Activated T-helper 1 cell treated with anti-CD3 and anti-CD28 coated beads, Interleukin-12 subunit alpha, Interleukin-12 subunit beta, Interleukin-2, Interleukin-4 antibody, amounts not matched to agents 30 ng/mL and 10 ng/mL and 1 ng/mL, durations not matched to agents 14 hours and 24 hours and 36 hours (primary cell): ENCODE results near the gene L3MBTL3. TPM values are rescaled to one million over a fixed set of nuclear protein-coding genes. Genes with fewer than 3 reads are reported as not detected.

ENCODE experiments used
- DNase-seq: peaks from one replicate; pipeline ENCODE4 v3.0.0; 2021; ENCODE audit warnings: low spot score
- H3K27ac Mint-ChIP-seq: one replicate; pipeline ENCODE4 v1.8.0; 2021; ENCODE audit warnings: mild to moderate bottlenecking, mixed read lengths
- H3K27me3 Mint-ChIP-seq: one replicate; pipeline ENCODE4 v1.8.0; 2022; ENCODE audit warnings: mild to moderate bottlenecking, moderate library complexity, mixed read lengths; ENCODE audit not compliant: insufficient read depth
- H3K36me3 Mint-ChIP-seq: one replicate; pipeline ENCODE4 v1.8.0; 2021; ENCODE audit warnings: low read depth, mixed read lengths
- H3K4me1 Mint-ChIP-seq: one replicate; pipeline ENCODE4 v1.8.0; 2021; ENCODE audit warnings: low read depth, mixed read lengths
- H3K4me3 Mint-ChIP-seq: one replicate; pipeline ENCODE4 v1.8.0; 2021; ENCODE audit warnings: mild to moderate bottlenecking, moderate library complexity, mixed read lengths
- H3K9me3 Mint-ChIP-seq: one replicate; pipeline ENCODE4 v1.8.0; 2021; ENCODE audit warnings: mixed read lengths
- intact Hi-C: fragments of 100-400 bp; cut with micrococcal nuclease; formaldehyde crosslinking; loops from one replicate; pipeline ENCODE4 v1.15.1; 2024
- total RNA-seq: library from RNA; stranded (reverse); gene quantifications from 2 replicates; pipeline ENCODE4 v1.2.3, GENCODE V29; 2022

The L3MBTL3 gene
- 5.2 and 7.4 TPM in 2 replicates for total RNA-seq

DNA sequence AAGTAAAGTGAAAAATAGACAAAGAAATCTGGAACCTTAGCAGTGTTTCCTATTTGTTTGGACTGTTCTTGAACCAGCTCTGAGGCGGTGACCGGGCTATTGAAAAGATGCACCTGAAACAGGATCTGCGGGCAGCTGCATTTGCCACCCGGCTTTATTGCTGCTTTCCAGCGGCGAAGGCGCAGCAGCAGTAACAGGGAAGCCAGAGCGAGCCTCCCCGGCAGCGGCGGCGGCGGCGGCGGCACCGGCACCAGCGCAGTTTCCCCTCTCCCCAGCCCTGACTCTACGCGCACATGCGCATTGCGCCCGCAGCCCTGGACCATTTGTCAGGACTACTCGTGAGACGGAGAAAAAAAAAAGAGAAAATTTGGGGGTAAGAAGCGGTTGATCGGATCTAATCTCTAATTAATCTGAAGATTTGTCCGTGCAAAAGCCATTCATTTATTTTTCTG is at the start of gene L3MBTL3:
Gene L3MBTL3 (plus strand): TSS at position 290 of the 452 bp plus-strand sequence. CDS start 24,119 bp downstream, outside the sequence.
- intact Hi-C loops: loop anchor here (1.0 to 5.0 kb wide), 6 partner anchors 9 to 1362 kb away; no protein-coding TSS in a partner anchor

DNA sequence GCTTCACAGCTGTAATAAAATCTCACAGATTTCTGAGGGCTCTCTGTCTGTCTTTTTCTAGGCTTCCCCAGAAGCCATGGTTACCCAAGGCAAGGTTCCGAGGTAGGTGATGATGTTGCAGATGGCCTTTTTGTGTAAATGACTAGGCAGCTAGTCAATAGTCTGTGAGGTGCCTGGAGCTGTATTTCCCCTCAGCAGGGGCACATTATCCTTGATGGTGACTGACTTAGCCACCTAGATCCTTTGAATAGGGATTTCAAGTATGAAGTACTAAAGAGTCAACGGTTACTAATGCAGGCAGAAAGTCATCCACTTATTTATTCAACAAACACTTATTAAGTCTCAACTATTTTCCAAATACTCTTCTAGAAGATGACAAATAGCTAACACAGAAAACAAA is 49.3 kb upstream of the L3MBTL3 start:
- H3K4me1 Mint-ChIP-seq: no peaks in the 10 kb centered on the region
- H3K27me3 Mint-ChIP-seq: peaks cover 11% of the 10 kb centered on the region
- H3K9me3 Mint-ChIP-seq: no peaks in the 10 kb centered on the region
- no peak overlapping the region for H3K27ac Mint-ChIP-seq
- no peak overlapping the region for H3K4me3 Mint-ChIP-seq
- H3K36me3 Mint-ChIP-seq: no peaks in the 10 kb centered on the region
- no peak for DNase-seq
- intact Hi-C loops: no loop called here

More for the DNA sequence above, at the start of gene L3MBTL3:
- H3K9me3 Mint-ChIP-seq: no peaks in the 10 kb centered on the region
- DNase-seq: peak; percentile 82
- peaks cover 11% of the 10 kb centered on the region for H3K36me3 Mint-ChIP-seq
- peaks cover 30% of the 10 kb centered on the region for H3K4me1 Mint-ChIP-seq
- peak within 1 kb of the TSS; percentile 100 for H3K4me3 Mint-ChIP-seq
- peak within 1 kb of the TSS; percentile 98 for H3K27ac Mint-ChIP-seq
- peaks cover 34% of the 10 kb centered on the region for H3K27me3 Mint-ChIP-seq

DNA sequence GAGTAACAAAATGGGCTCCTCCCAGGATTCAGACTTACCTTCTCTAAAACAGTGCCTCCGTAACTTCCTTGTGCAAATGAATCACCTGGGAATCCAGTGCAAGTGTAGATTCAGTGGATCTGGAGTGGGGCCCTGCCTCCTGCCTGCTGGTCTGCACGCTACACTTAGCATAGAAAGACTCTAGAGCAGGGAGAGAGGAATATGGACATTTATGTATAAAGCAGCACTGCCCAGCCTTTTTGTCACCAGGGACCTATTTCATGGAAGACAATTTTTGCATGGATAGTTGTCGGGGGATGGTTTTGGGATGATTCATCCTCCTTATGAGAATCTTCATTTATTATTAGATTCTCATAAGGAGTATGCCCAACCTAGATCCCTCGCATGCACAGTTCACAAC is 42.3 kb upstream of the L3MBTL3 start:
- H3K36me3 Mint-ChIP-seq: peaks cover 2% of the 10 kb centered on the region
- intact Hi-C loops: no loop called here
- H3K27ac Mint-ChIP-seq: no peak overlapping the region
- peaks cover 13% of the 10 kb centered on the region for H3K9me3 Mint-ChIP-seq
- no peaks in the 10 kb centered on the region for H3K4me1 Mint-ChIP-seq
- H3K27me3 Mint-ChIP-seq: peaks cover 3% of the 10 kb centered on the region
- DNase-seq: no peak
- no peak overlapping the region for H3K4me3 Mint-ChIP-seq

DNA sequence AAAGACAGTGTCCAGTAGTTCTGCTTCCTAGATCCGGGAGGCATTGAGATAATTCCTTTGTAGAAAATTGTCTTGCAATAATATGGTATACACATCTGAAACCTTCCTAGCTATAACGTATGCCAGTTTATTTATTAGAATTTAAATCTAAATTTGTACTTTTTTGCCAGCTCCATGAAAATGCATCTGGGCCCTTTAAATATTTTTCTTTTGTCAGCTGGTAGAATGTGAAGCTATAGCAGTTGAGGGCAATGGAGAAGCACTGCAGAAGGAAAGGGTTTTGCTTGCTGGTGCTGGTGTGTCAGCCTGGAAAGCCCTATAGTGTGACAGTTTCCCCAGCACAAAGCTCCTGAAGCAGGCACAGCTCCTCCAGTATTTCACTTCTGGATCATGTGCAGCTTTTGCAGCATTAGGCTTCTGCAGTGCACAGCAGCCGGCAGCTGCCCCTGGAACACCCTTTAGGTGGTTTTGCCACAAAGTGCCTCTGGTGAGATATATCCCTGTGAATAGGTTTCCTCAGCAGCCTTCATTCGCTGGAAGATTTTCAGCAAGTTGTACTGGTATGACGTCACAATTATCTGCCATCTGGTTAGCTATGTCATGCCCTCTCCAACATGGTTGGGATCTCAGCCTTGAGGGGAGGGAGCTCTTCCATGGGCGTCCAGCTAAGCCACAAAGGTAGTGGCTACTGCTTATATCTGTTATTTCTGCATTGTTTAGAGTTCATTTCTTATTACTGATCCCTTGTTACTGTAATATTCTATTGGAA is 40.0 kb upstream of the L3MBTL3 start:
- H3K27ac Mint-ChIP-seq: no peak overlapping the region
- DNase-seq: no peak
- H3K36me3 Mint-ChIP-seq: peaks cover 2% of the 10 kb centered on the region
- intact Hi-C loops: no loop called here
- peaks cover 13% of the 10 kb centered on the region for H3K9me3 Mint-ChIP-seq
- H3K4me1 Mint-ChIP-seq: no peaks in the 10 kb centered on the region
- no peak overlapping the region for H3K4me3 Mint-ChIP-seq
- H3K27me3 Mint-ChIP-seq: peaks cover 3% of the 10 kb centered on the region

DNA sequence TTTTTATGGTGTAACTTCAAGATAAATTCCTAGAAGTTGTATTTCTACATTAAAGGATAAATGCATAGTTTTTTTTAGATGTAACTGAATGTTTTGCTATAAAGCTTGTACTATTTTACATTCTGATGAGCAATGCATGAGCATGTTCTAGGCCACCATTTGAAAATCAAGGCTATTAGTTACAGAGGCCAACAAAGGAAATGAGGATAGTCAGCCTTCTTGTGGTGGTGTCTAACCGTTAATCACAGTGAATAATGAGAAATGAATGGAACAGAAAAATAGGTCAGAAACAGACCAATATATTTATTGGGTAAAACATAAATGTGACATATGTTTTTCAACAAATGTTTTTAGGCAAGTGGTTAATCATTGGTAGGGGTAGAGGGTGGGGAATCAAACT is 37.6 kb upstream of the L3MBTL3 start:
- Mint-ChIP-seq H3K4me3 (no peak overlapping the region), H3K4me1 (no peaks in the 10 kb centered on the region), H3K36me3 (peaks cover 2% of the 10 kb centered on the region), H3K27ac (no peak overlapping the region), H3K9me3 (peaks cover 13% of the 10 kb centered on the region), H3K27me3 (peaks cover 4% of the 10 kb centered on the region)
- no peak for DNase-seq
- intact Hi-C loops: no loop called here

DNA sequence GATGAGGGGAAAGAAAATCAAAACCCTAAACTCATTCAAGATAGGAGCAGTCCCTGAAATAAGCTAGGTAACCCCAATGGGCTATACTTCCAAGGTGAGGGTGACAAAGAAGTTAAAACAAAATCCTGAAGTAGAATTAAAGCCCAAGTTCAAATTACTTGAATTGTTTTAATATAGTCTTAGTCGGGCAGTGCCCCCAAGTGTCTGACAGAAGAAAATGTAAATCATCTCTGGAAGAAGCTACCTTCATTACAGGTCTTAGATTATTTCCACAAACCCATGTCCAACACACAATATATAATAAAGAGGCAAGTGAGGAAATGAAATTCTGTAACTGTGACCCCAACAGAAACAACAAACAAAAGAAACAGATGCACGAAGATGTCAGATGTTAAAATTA is 36.8 kb upstream of the L3MBTL3 start:
- no peaks in the 10 kb centered on the region for H3K4me1 Mint-ChIP-seq
- no peak overlapping the region for H3K4me3 Mint-ChIP-seq
- peaks cover 2% of the 10 kb centered on the region for H3K36me3 Mint-ChIP-seq
- intact Hi-C loops: no loop called here
- H3K9me3 Mint-ChIP-seq: peaks cover 13% of the 10 kb centered on the region
- no peak for DNase-seq
- peaks cover 7% of the 10 kb centered on the region for H3K27me3 Mint-ChIP-seq
- no peak overlapping the region for H3K27ac Mint-ChIP-seq

DNA sequence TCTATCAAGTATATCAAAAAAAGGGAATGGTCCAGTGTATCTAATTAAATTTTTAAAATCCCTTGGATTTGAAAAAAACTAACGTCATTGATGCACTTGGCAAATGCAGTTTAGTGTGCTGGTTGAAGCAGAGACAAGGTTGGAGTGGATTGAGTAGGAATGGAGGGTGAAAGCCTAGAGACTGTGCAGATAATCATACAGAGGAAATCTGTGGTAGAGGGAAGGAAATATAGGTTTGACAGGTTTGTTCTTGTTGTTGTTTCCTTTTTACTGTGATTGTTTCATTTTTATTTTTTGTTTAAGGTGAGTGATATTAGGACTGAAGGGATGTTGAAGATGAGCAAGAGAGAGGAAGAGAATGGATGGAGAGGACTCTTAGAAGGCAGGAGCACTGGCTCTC is 29.0 kb upstream of the L3MBTL3 start:
- Mint-ChIP-seq H3K27me3 (peaks cover 16% of the 10 kb centered on the region), H3K4me1 (peaks cover 11% of the 10 kb centered on the region), H3K9me3 (no peaks in the 10 kb centered on the region), H3K36me3 (no peaks in the 10 kb centered on the region), H3K4me3 (no peak overlapping the region), H3K27ac (no peak overlapping the region)
- intact Hi-C loops: no loop called here
- DNase-seq: no peak

DNA sequence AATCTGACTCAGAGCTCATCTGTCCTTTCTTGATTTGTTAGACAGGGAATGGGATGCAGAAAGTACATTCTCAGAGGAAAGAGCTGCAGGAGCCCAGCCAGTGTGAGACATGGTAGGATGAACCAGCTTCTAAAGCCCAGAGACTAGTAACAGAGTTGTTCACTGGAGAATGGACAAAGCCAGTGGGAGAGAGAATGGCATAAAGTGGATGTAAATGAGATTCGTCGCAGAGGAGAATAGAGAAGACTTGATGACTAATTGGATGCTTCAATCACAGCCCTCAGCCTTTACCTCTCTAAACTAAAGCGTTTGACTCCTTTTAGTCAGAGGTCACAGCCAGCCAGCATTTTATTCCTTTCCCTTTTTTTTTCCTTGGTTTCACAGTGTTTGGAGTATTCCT is 25.5 kb upstream of the L3MBTL3 start:
- Mint-ChIP-seq H3K4me3 (no peak overlapping the region), H3K4me1 (peaks cover 11% of the 10 kb centered on the region), H3K9me3 (no peaks in the 10 kb centered on the region), H3K27ac (no peak overlapping the region), H3K36me3 (no peaks in the 10 kb centered on the region), H3K27me3 (peaks cover 20% of the 10 kb centered on the region)
- no peak for DNase-seq
- intact Hi-C loops: no loop called here

DNA sequence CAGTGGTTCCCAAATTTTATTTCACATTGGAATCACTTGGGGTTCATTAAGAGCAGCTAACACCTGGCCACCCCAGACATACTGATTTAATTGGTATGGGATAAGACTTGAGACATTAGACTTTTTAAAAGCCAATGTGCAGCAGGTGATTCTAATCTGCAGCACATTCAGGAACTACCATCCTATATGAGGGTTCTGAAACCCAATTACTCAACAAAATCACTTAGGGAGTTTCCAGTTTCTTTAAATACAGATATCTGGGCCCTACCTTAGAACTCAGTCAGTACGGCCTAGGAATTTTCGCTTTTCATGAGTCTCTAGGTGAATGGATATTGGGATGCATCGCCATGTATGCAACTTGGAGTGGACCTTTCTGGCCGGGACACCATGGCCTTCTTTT is 24.0 kb upstream of the L3MBTL3 start:
- Mint-ChIP-seq H3K4me3 (no peak overlapping the region), H3K9me3 (no peaks in the 10 kb centered on the region), H3K4me1 (peaks cover 5% of the 10 kb centered on the region), H3K27ac (no peak overlapping the region), H3K36me3 (no peaks in the 10 kb centered on the region), H3K27me3 (peaks cover 18% of the 10 kb centered on the region)
- intact Hi-C loops: no loop called here
- no peak for DNase-seq

DNA sequence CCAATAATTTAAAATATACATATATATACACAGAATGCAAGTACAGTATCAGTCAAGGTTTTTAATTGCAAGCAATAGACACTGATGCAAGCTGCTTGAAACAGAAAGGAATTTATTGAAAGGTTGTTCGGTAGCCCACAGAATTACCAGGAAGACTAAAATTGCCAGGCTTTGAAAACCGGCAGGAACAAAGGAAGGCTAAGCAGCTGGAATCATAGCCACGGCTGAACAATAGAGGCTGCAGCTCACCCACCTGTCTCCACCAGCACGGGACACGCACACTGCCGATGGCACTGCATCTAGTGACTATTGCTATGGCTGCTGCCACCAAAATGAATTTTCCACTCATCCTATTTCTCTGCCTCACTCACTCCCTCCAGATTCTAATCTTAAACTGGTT is 22.0 kb upstream of the L3MBTL3 start:
- intact Hi-C loops: no loop called here
- H3K27me3 Mint-ChIP-seq: peaks cover 25% of the 10 kb centered on the region
- H3K4me1 Mint-ChIP-seq: no peaks in the 10 kb centered on the region
- no peaks in the 10 kb centered on the region for H3K36me3 Mint-ChIP-seq
- H3K4me3 Mint-ChIP-seq: no peak overlapping the region
- H3K9me3 Mint-ChIP-seq: no peaks in the 10 kb centered on the region
- no peak for DNase-seq
- no peak overlapping the region for H3K27ac Mint-ChIP-seq

DNA sequence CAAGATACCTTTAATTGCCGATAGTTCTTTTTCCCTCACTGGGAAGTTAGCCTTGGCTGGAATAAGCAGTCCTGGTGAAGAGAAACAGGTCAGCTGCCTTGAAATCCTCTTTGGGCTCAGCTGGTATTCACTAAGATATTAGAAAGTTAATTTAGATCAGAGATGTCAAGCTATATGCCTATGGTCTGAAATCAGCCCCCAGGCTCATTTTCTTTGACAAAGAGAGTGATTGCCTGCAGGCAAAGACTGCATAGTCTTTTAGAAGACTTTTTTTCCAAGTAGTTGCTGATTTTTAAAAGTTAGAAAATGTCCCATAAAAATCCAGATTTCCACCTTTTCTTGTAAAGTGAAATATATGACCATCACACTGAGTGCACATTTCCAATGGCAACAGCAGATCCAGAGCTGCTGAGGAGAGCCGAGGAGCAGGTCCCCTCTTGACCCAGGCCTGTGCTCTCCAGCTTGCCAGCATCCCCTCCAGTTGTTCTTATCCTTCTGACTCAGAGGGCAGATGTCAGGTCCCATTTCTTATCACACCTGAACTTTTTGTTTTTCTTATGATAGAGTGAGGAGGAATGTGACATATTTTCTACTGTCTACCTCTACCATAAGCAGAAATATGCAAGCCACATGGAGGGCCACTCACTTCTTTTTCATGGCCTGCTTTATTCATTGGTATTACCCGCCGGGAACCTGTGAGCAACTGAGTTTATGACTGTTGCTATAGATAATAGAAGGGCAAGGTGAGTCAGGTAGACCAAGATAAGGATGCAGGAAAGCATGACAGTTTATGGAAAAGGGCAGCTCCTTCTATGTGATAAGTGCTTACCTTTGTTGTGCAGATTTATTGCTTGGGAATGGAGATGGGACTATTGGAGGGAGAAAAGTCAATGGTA is 17.6 kb upstream of the L3MBTL3 start:
- Mint-ChIP-seq H3K36me3 (no peaks in the 10 kb centered on the region), H3K27ac (no peak overlapping the region), H3K9me3 (no peaks in the 10 kb centered on the region), H3K27me3 (peaks cover 18% of the 10 kb centered on the region), H3K4me1 (no peaks in the 10 kb centered on the region), H3K4me3 (no peak overlapping the region)
- DNase-seq: no peak
- intact Hi-C loops: no loop called here

DNA sequence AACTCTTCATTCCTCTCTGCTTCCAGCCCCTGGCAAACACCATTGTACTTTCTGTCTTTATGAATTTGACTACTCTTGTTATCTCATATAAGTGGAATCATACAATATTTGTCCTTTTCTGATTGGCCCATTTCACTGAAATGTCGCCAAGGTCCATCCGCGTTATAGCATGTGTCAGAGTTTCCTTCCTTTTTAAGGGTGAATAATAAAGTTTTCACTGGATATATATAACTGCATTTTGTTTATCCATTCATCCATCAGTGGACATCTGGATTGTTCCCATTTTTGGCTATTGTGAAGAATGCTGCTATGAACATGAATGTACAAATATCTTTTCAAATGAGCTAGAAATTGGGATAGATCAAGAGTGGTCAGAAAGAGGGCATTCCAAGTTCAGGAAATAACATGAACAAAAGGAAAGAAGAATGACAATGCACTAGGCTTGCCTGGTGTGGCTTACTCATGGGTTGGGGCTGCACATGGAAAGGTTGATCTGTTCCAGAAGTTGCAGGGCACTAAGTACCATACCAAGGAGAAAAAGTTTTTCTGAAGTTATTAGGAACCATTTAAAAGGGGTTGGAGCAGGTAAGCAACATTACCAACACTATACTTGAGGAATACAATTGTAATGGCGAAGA is 10.0 kb upstream of the L3MBTL3 start:
- no peaks in the 10 kb centered on the region for H3K36me3 Mint-ChIP-seq
- intact Hi-C loops: no loop called here
- H3K4me3 Mint-ChIP-seq: no peak overlapping the region
- peaks cover 12% of the 10 kb centered on the region for H3K27me3 Mint-ChIP-seq
- no peaks in the 10 kb centered on the region for H3K9me3 Mint-ChIP-seq
- no peak for DNase-seq
- no peaks in the 10 kb centered on the region for H3K4me1 Mint-ChIP-seq
- no peak overlapping the region for H3K27ac Mint-ChIP-seq

DNA sequence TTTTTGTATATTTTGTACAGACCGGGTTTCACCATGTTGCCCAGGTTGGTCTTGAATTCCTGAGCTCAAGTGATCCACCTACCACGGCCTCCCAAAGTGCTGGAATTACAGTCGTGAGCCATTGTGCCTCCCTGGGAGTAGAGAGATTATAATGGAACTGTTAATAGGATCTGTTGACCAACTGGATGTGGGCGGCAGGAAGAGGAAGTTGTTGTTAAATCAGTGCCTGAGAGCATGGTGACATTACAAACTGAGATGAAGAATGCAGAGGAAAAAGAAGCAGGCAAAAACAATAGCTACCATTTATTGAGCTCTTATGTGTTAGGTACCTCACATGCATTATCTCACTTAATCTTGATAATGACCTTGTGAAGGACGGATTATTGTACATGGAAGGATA is 9.2 kb upstream of the L3MBTL3 start:
- intact Hi-C loops: no loop called here
- Mint-ChIP-seq H3K36me3 (no peaks in the 10 kb centered on the region), H3K4me3 (no peak overlapping the region), H3K4me1 (no peaks in the 10 kb centered on the region), H3K27ac (no peak overlapping the region), H3K27me3 (peaks cover 12% of the 10 kb centered on the region), H3K9me3 (no peaks in the 10 kb centered on the region)
- DNase-seq: no peak
